H1 (cell line): Measurements from ENCODE around the gene NFIA. TPM values are rescaled to one million over a fixed set of nuclear protein-coding genes. Genes with fewer than 3 reads are reported as not detected.

Source experiments
- CTCF ChIA-PET: fragments of 300-600 bp; sonication (Branson Sonifier 250); formaldehyde crosslinking; loops from one replicate; lab custom pipeline; 2021; ENCODE audit not compliant: partially characterized antibody; lab: Charles Lee
- POLR2A ChIA-PET: fragments of 300-600 bp; sonication (Branson Sonifier 250); formaldehyde crosslinking; loops from one replicate; lab custom pipeline; 2021; ENCODE audit warnings: inconsistent platforms; ENCODE audit not compliant: partially characterized antibody; lab: Charles Lee
- DNase-seq, 2 experiments: peaks; one replicate each; pipeline versions ENCODE4 v3.0.0 to v3.0.0-alpha.2; 2010 to 2022; ENCODE audit warnings: low spot score in 2 of 2, low read depth in 1 of 2, mixed read lengths in 1 of 2
- FAIRE-seq: peaks from 2 replicates; lab custom pipeline; 2011; peaks lifted over from hg19 to GRCh38; lab: Jason Lieb, UNC
- H2AFZ ChIP-seq: 2 replicates; pipeline ENCODE4 v1.8.1; 2012; ENCODE audit warnings: low read length, inconsistent platforms
- H2AK5ac ChIP-seq: 2 replicates; pipeline ENCODE4 v1.6.1; 2013; ENCODE audit warnings: low read depth, low read length
- H2BK120ac ChIP-seq: replicated peaks from 2 replicates; pipeline ENCODE3; 2013; ENCODE audit warnings: low read depth, low read length, inconsistent platforms
- H2BK12ac ChIP-seq: 2 replicates; pipeline ENCODE4 v1.6.1; 2013; ENCODE audit warnings: low read depth, low read length
- H2BK15ac ChIP-seq: 2 replicates; pipeline ENCODE4 v1.6.1; 2013; ENCODE audit warnings: low read length
- H2BK20ac ChIP-seq: 2 replicates; pipeline ENCODE4 v1.6.1; 2013; ENCODE audit warnings: low read length
- H2BK5ac ChIP-seq: 2 replicates; pipeline ENCODE4 v1.6.1; 2013; ENCODE audit warnings: low read depth, low read length
- H3K14ac ChIP-seq: 2 replicates; pipeline ENCODE4 v1.6.1; 2013; ENCODE audit warnings: inconsistent platforms; ENCODE audit not compliant: insufficient read length
- H3K18ac ChIP-seq: 2 replicates; pipeline ENCODE4 v1.6.1; 2013; ENCODE audit warnings: low read length; ENCODE audit errors: extremely low read depth
- H3K23ac ChIP-seq: 2 replicates; pipeline ENCODE4 v1.6.1; 2013; ENCODE audit warnings: inconsistent platforms; ENCODE audit not compliant: insufficient read length
- H3K23me2 ChIP-seq: 2 replicates; pipeline ENCODE4 v1.6.1; 2013; ENCODE audit warnings: low read depth, low read length
- H3K27ac ChIP-seq: 2 replicates; pipeline ENCODE4 v1.6.1; 2011; ENCODE audit warnings: low read depth, low read length, inconsistent platforms
- H3K27me3 ChIP-seq, 4 experiments: replicated peaks in 1 of 4; 1 replicate in 1 of 4; 2 replicates in 3 of 4; pipeline versions ENCODE4 v1.6.1 to v1.8.1; 2011 to 2013; ENCODE audit warnings: low read length in 3 of 4, mild to moderate bottlenecking in 3 of 4, inconsistent platforms in 2 of 4, mixed read lengths in 2 of 4, moderate library complexity in 1 of 4; ENCODE audit not compliant: control insufficient read depth in 3 of 4, insufficient read depth in 3 of 4; ENCODE audit errors: extremely low read depth in 1 of 4
- H3K36me3 ChIP-seq, 4 experiments: 2 replicates each; pipeline versions ENCODE4 v1.6.1 to v1.8.1; 2011 to 2013; ENCODE audit warnings: mild to moderate bottlenecking in 4 of 4, low read length in 3 of 4, moderate library complexity in 2 of 4, control low read depth in 1 of 4, inconsistent platforms in 1 of 4; ENCODE audit not compliant: insufficient read depth in 4 of 4, control insufficient read depth in 2 of 4
- H3K4ac ChIP-seq: replicated peaks from 2 replicates; pipeline ENCODE3; 2013; ENCODE audit warnings: low read length, low read depth, mixed read lengths, inconsistent platforms; ENCODE audit not compliant: insufficient read length
- H3K4me1 ChIP-seq, 4 experiments: replicated peaks in 1 of 4; 1 replicate in 1 of 4; 2 replicates in 3 of 4; pipeline versions ENCODE4 v1.6.1 to v1.8.1; 2011 to 2013; ENCODE audit warnings: low read length in 3 of 4, inconsistent platforms in 2 of 4, mixed read lengths in 1 of 4; ENCODE audit not compliant: insufficient read depth in 4 of 4, control insufficient read depth in 3 of 4
- H3K4me2 ChIP-seq, 2 experiments: 2 replicates each; pipeline versions ENCODE4 v1.6.1 to v1.8.1; 2011 to 2013; ENCODE audit warnings: low read depth in 2 of 2, low read length in 2 of 2, control low read depth in 1 of 2, inconsistent platforms in 1 of 2, mild to moderate bottlenecking in 1 of 2; ENCODE audit not compliant: insufficient read depth in 1 of 2
- H3K4me3 ChIP-seq, 4 experiments: fragments of 200-600, 300-600 bp in 1 of 4; sonication (generic), shearing (Covaris generic), sonication (Bioruptor Twin) in 1 of 4; 2 replicates each; pipeline versions ENCODE4 v1.5.1 to v1.8.1; 2011 to 2016; ENCODE audit warnings: low read length in 4 of 4, low read depth in 3 of 4, control low read depth in 2 of 4, inconsistent platforms in 2 of 4, mild to moderate bottlenecking in 2 of 4, mixed read lengths in 1 of 4, moderate library complexity in 1 of 4; ENCODE audit not compliant: insufficient read depth in 2 of 4; ENCODE audit errors: extremely low read depth in 1 of 4
- H3K56ac ChIP-seq: replicated peaks from 2 replicates; pipeline ENCODE3; 2013; ENCODE audit warnings: low read depth, mild to moderate bottlenecking, mixed read lengths, low read length, inconsistent platforms; ENCODE audit not compliant: insufficient read length
- H3K79me1 ChIP-seq: 2 replicates; pipeline ENCODE4 v1.6.1; 2013; ENCODE audit warnings: low read depth, low read length, control low read depth
- H3K79me2 ChIP-seq, 2 experiments: 2 replicates each; pipeline versions ENCODE4 v1.6.1 to v1.8.1; 2012 to 2013; ENCODE audit warnings: low read length in 2 of 2, mild to moderate bottlenecking in 2 of 2, inconsistent platforms in 1 of 2; ENCODE audit not compliant: insufficient read depth in 2 of 2, control insufficient read depth in 1 of 2
- H3K9ac ChIP-seq, 4 experiments: replicated peaks in 1 of 4; 1 replicate in 1 of 4; 2 replicates in 3 of 4; pipeline versions ENCODE4 v1.6.1 to v1.8.1; 2011 to 2013; ENCODE audit warnings: low read depth in 3 of 4, low read length in 3 of 4, control low read depth in 2 of 4, mild to moderate bottlenecking in 2 of 4, moderate library complexity in 2 of 4, inconsistent platforms in 1 of 4; ENCODE audit errors: extremely low read depth in 1 of 4
- H3K9me3 ChIP-seq, 2 experiments: 2 replicates each; pipeline versions ENCODE4 v1.6.1 to v1.8.1; 2012 to 2013; ENCODE audit warnings: mild to moderate bottlenecking in 2 of 2, moderate library complexity in 2 of 2, control low read depth in 1 of 2, inconsistent platforms in 1 of 2, low read depth in 1 of 2, low read length in 1 of 2, mixed read lengths in 1 of 2; ENCODE audit not compliant: insufficient read depth in 2 of 2
- H4K20me1 ChIP-seq, 2 experiments: replicated peaks in 1 of 2; 2 replicates each; pipeline versions ENCODE3 to v1.8.1; 2011 to 2013; ENCODE audit warnings: inconsistent platforms in 2 of 2, low read length in 2 of 2, mild to moderate bottlenecking in 1 of 2; ENCODE audit not compliant: insufficient read depth in 2 of 2, control insufficient read depth in 1 of 2
- H4K5ac ChIP-seq: 2 replicates; pipeline ENCODE4 v1.6.1; 2013; ENCODE audit warnings: low read length, low read depth, mixed read lengths, inconsistent platforms; ENCODE audit not compliant: insufficient read length
- H4K8ac ChIP-seq: 2 replicates; pipeline ENCODE4 v1.8.0; 2013; ENCODE audit warnings: mild to moderate bottlenecking, moderate library complexity, low read length, inconsistent platforms; ENCODE audit not compliant: insufficient read depth; ENCODE audit errors: extremely low read depth
- H4K91ac ChIP-seq: replicated peaks from 2 replicates; pipeline ENCODE3; 2013; ENCODE audit warnings: low read length, mixed read lengths, inconsistent platforms; ENCODE audit not compliant: insufficient read length
- BCL11A ChIP-seq, 2 experiments: IDR thresholded peaks; one replicate each; pipeline ENCODE4 v1.6.1; 2011; ENCODE audit warnings: low read depth in 2 of 2, low read length in 2 of 2, mild to moderate bottlenecking in 2 of 2
- CBX5 ChIP-seq: fragments of 300-800, 300-1000 bp; sonication (generic); IDR thresholded peaks from 2 replicates; pipeline ENCODE4 v1.7.1; 2016; ENCODE audit warnings: antibody characterized with exemption, low read length, low read depth
- CTBP2 ChIP-seq: IDR thresholded peaks from 2 replicates; pipeline ENCODE4 v1.7.0; 2011; ENCODE audit warnings: borderline replicate concordance, mild to moderate bottlenecking, moderate library complexity, mixed read lengths, low read length; ENCODE audit not compliant: insufficient read depth, insufficient read length
- POLR2A ChIP-seq, 2 experiments: IDR thresholded peaks; 1 replicate in 1 of 2; 2 replicates in 1 of 2; pipeline ENCODE4 v1.6.1; 2011; ENCODE audit warnings: low read depth in 2 of 2, low read length in 2 of 2, mild to moderate bottlenecking in 2 of 2; ENCODE audit errors: control extremely low read depth in 1 of 2
- SRF ChIP-seq: IDR thresholded peaks from 2 replicates; pipeline ENCODE4 v1.6.1; 2011; ENCODE audit warnings: mild to moderate bottlenecking, low read depth, low read length, moderate library complexity
- SUZ12 ChIP-seq: fragments of 200-600 bp; sonication (generic); IDR thresholded peaks from 2 replicates; pipeline ENCODE4 v1.6.1; 2012; ENCODE audit warnings: mild to moderate bottlenecking, inconsistent platforms, low read length, moderate library complexity, mixed read lengths
- TCF12 ChIP-seq: IDR thresholded peaks from 2 replicates; pipeline ENCODE4 v1.6.1; 2011; ENCODE audit warnings: low read depth, mild to moderate bottlenecking, low read length
- WGBS, 2 experiments: shearing (Covaris generic) in 1 of 2; methylation state at CpG; one replicate each; pipeline versions ENCODE4 v1.1.6 to v1.1.7; 2013 to 2015; ENCODE audit warnings: low lambda C conversion rate in 2 of 2, mixed read lengths in 2 of 2, inconsistent platforms in 1 of 2, low coverage in 1 of 2, missing lambda C conversion rate in 1 of 2; ENCODE audit not compliant: insufficient replicate concordance in 2 of 2, insufficient coverage in 1 of 2, insufficient read length in 1 of 2; ENCODE audit errors: extremely low coverage in 1 of 2, missing lambda C conversion rate in 1 of 2; 5-methylcytosine and 5-hydroxymethylcytosine counted together
- polyA plus RNA-seq, 7 experiments: library from polyadenylated mRNA; depleted of rRNA in 3 of 7; stranded (reverse) in 5 of 7; unstranded in 2 of 7; fragments of >200 nt in 5 of 7; fragments of 200-250 nt in 2 of 7; gene quantifications; 1 replicate in 5 of 7; 2 replicates in 1 of 7; 4 replicates in 1 of 7; pipeline versions ENCODE4 v1.2.1 to v1.2.3, GENCODE V29; 2011 to 2013; ENCODE audit warnings: missing spikeins in 2 of 7, mixed read lengths in 2 of 7
- total RNA-seq: library from RNA; stranded (reverse); fragmentation: NEBNext Ultra II Directional; extraction: Animal tissue kit (Norgen Biotek cat#: 25700); gene quantifications from 2 replicates; pipeline ENCODE4 v1.2.1, GENCODE V29; 2021

The NFIA gene
- total and polyA plus RNA-seq, 2 of the 8 experiments (the other 6 are each of a cell fraction or from before 2014, with no cell fraction given), result 1.8 to 2.3 TPM

DNA sequence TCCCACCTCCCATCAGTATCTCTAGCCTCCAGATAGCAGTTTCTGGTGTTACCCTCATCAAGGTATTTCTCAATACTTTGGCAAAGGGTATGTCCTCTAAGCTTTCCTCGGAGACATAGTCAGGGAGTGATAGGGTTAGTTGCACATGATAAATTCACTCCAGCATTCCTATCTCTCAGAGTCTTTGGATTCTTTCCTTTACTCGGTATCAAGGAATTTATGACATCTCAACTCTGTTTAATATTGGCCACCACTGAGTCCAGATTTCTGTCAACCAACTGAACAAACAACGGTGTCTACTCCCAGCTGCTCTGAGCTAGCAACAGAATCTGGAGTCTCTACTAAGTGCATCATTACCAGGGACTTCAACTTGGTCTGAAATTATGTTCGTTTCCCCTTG is 409.1 kb downstream of the NFIA start:
- Histone ChIP-seq H3K9ac (no peak overlapping the region), H2BK5ac (no peak overlapping the region), H2BK15ac (no peak overlapping the region), H3K27ac (no peak overlapping the region), H4K20me1 (no peaks in the 10 kb centered on the region), H3K23me2 (peaks cover 2% of the 10 kb centered on the region; the same call in 1 of the 2 replicates), H3K18ac (no peak overlapping the region), H3K36me3 (no peaks in the 10 kb centered on the region), H2BK20ac (no peak overlapping the region), H3K4me3 (no peak overlapping the region), H3K4ac (no peak overlapping the region), H3K4me2 (no peak overlapping the region), H2BK120ac (no peak overlapping the region), H3K27me3 (no peaks in the 10 kb centered on the region), H4K5ac (no peak overlapping the region), H3K23ac (no peak overlapping the region), H2BK12ac (no peak overlapping the region), H3K4me1 (no peaks in the 10 kb centered on the region), H2AFZ (no peak overlapping the region), H2AK5ac (no peak overlapping the region), H3K56ac (no peak overlapping the region), H3K14ac (no peak overlapping the region), H3K79me2 (no peaks in the 10 kb centered on the region), H4K91ac (no peak overlapping the region), H4K8ac (no peak overlapping the region), H3K79me1 (no peaks in the 10 kb centered on the region), H3K9me3 (no peaks in the 10 kb centered on the region)
- ChIA-PET POLR2A (no interaction called here), CTCF (interaction anchor here (1.0 kb wide), 1 partner anchor 142 kb away, joined by 3 read pairs; no protein-coding TSS in a partner anchor)
- TF ChIP-seq CTBP2 (no peak), POLR2A (IDR thresholded peaks at IDR 0.05; ENCODE audit: control extremely low read depth in 1 of 2, low read depth in 2 of 2, low read length in 2 of 2) (no peak), BCL11A (IDR thresholded peaks at IDR 0.05; ENCODE audit: low read depth in 2 of 2, low read length in 2 of 2) (no peak), SRF (no peak), SUZ12 (no peak), TCF12 (no peak), CBX5 (no peak)
- DNase-seq (no peak), FAIRE-seq (no peak)
- 84% methylated on average over 4 of the region's 4 CpGs; no CpG with 5 or more reads in 1 of the 2 experiments for WGBS, 2 experiments
